Breast epithelium (tissue), 4 donors: ENCODE results near the gene TMEM63C. TPM values are rescaled to one million over a fixed set of nuclear protein-coding genes. Genes with fewer than 3 reads are reported as not detected.

ENCODE experiments used
- DNase-seq, 2 donors: peaks; one replicate each; pipeline ENCODE4 v3.0.0-alpha.2; 2019; ENCODE audit warnings: low spot score in 2 of 2
- H3K27ac ChIP-seq, 2 donors: fragments of 200-600 bp; sonication (generic) in 1 of 2; one replicate each; pipeline ENCODE4 v1.5.1; 2016 to 2019; ENCODE audit warnings: mild to moderate bottlenecking in 1 of 2
- H3K27me3 ChIP-seq, 2 donors: fragments of 200-600 bp; sonication (generic) in 1 of 2; one replicate each; pipeline versions ENCODE4 v1.5.1 to v1.6.0; 2017 to 2019; ENCODE audit warnings: control low read depth in 1 of 2, mild to moderate bottlenecking in 1 of 2
- H3K36me3 ChIP-seq: fragments of 200-600 bp; one replicate; pipeline ENCODE4 v1.5.1; 2019
- H3K4me1 ChIP-seq, 2 donors: fragments of 200-600 bp; sonication (generic); one replicate each; pipeline ENCODE4 v1.5.1; 2016 to 2019; ENCODE audit warnings: control low read depth in 1 of 2
- H3K4me3 ChIP-seq, 3 donors: fragments of 200-600 bp; sonication (generic); 1 replicate in 2 of 3; 2 replicates in 1 of 3; pipeline ENCODE4 v1.5.1; 2016 to 2019; ENCODE audit warnings: mild to moderate bottlenecking in 3 of 3, moderate library complexity in 2 of 3
- H3K9me3 ChIP-seq, 2 donors: fragments of 200-600 bp; sonication (generic) in 1 of 2; one replicate each; pipeline ENCODE4 v1.5.1; 2016 to 2019; ENCODE audit warnings: control low read depth in 1 of 2
- CTCF ChIP-seq, 3 donors: fragments of 450-650 bp; IDR thresholded peaks; one replicate each; pipeline ENCODE4 v1.5.1; 2016 to 2017; ENCODE audit warnings: antibody characterized with exemption in 3 of 3, mild to moderate bottlenecking in 3 of 3, moderate library complexity in 3 of 3
- POLR2A ChIP-seq: fragments of 450-650 bp; IDR thresholded peaks from one replicate; pipeline ENCODE4 v1.6.1; 2016; ENCODE audit warnings: antibody characterized with exemption, mild to moderate bottlenecking, moderate library complexity
- POLR2AphosphoS5 ChIP-seq, 3 donors: sonication (generic); formaldehyde crosslinking; IDR thresholded peaks; one replicate each; pipeline ENCODE4 v1.6.1; 2017; ENCODE audit warnings: antibody characterized with exemption in 3 of 3
- intact Hi-C: fragments of 100-400 bp; cut with DNase I; formaldehyde crosslinking; loops from one replicate; pipeline ENCODE4 v1.15.1; 2023; ENCODE audit warnings: low total_unique reads
- total RNA-seq, 3 donors: library from RNA; depleted of rRNA; stranded (reverse); fragments of >200 nt; gene quantifications; one replicate each; pipeline ENCODE4 v1.1.0, GENCODE V29; 2016

Gene TMEM63C
- total RNA-seq, 3 donors from 2014 or later, result 0.16 to 8.0 (median 3.9) TPM

- Histone ChIP-seq H3K27ac (no peak overlapping the region), H3K27me3 (no peaks in the 10 kb centered on the region), H3K9me3 (no peaks in the 10 kb centered on the region), H3K4me1 (no peaks in the 10 kb centered on the region), H3K36me3 (peaks cover 4% of the 10 kb centered on the region), H3K4me3 (no peak overlapping the region)
- TF ChIP-seq POLR2AphosphoS5 (IDR thresholded peaks at IDR 0.05) (no peak), POLR2A (no peak), CTCF (IDR thresholded peaks at IDR 0.05) (no peak)
- no peak for DNase-seq
- intact Hi-C loops, result no loop called here
Observed at GRCh38 chr14:77284066-77284465, 102.5 kb downstream of the TMEM63C start.

- no peak for DNase-seq
- no peaks in the 10 kb centered on the region for H3K9me3 ChIP-seq
- intact Hi-C loops, result no loop called here
- no peak overlapping the region for H3K4me3 ChIP-seq
- peaks cover 4% of the 10 kb centered on the region for H3K36me3 ChIP-seq
- no peaks in the 10 kb centered on the region for H3K27me3 ChIP-seq
- H3K4me1 ChIP-seq, result no peaks in the 10 kb centered on the region
- TF ChIP-seq CTCF (IDR thresholded peaks at IDR 0.05) (no peak), POLR2AphosphoS5 (IDR thresholded peaks at IDR 0.05) (no peak), POLR2A (no peak)
- no peak overlapping the region for H3K27ac ChIP-seq
Observed at GRCh38 chr14:77284466-77284865, 102.9 kb downstream of the TMEM63C start.

- Histone ChIP-seq H3K36me3 (peaks cover 4% of the 10 kb centered on the region), H3K4me1 (no peaks in the 10 kb centered on the region), H3K9me3 (no peaks in the 10 kb centered on the region), H3K27me3 (no peaks in the 10 kb centered on the region), H3K27ac (no peak overlapping the region), H3K4me3 (no peak overlapping the region)
- intact Hi-C loops, result no loop called here
- no peak for DNase-seq
- TF ChIP-seq POLR2AphosphoS5 (IDR thresholded peaks at IDR 0.05) (no peak), POLR2A (no peak), CTCF (IDR thresholded peaks at IDR 0.05) (no peak)
Observed at GRCh38 chr14:77286576-77286975, 105.0 kb downstream of the TMEM63C start.

GRCh38 chr14:77290705-77291104 is 109.1 kb downstream of the TMEM63C start:
- intact Hi-C loops, result no loop called here
- H3K4me1 ChIP-seq, result no peaks in the 10 kb centered on the region
- TF ChIP-seq POLR2A (no peak), POLR2AphosphoS5 (IDR thresholded peaks at IDR 0.05) (no peak), CTCF (IDR thresholded peaks at IDR 0.05) (no peak)
- H3K27me3 ChIP-seq, result no peaks in the 10 kb centered on the region
- DNase-seq, result no peak
- peaks cover 4% of the 10 kb centered on the region for H3K36me3 ChIP-seq
- no peaks in the 10 kb centered on the region for H3K9me3 ChIP-seq
- H3K4me3 ChIP-seq, result no peak overlapping the region
- no peak overlapping the region for H3K27ac ChIP-seq

- Histone ChIP-seq H3K4me1 (no peaks in the 10 kb centered on the region), H3K36me3 (no peaks in the 10 kb centered on the region), H3K27ac (no peak overlapping the region), H3K4me3 (no peak overlapping the region), H3K9me3 (no peaks in the 10 kb centered on the region), H3K27me3 (no peaks in the 10 kb centered on the region)
- intact Hi-C loops, result loop anchor here (5.0 kb wide), 1 partner anchor 36 kb away; no protein-coding TSS in a partner anchor
- DNase-seq, result no peak
- TF ChIP-seq POLR2A, result no peak
- TF ChIP-seq POLR2AphosphoS5 (IDR thresholded peaks at IDR 0.05), result no peak
- no peak for TF ChIP-seq CTCF (IDR thresholded peaks at IDR 0.05)
Observed at GRCh38 chr14:77296155-77296554, 114.6 kb downstream of the TMEM63C start.
